HepG2 (cell line): ENCODE data around the gene PXDC1. TPM values are rescaled to one million over a fixed set of nuclear protein-coding genes. Genes with fewer than 3 reads are reported as not detected.
A peak's percentile ranks its signal among the peaks of the same experiment; 100 is the strongest.

ENCODE experiments used
- ATAC-seq: fragments of 200-7000 bp; cut with Tn5 transposase; 3 replicates; pipeline ENCODE4 v1.9.1; 2020; ENCODE audit warnings: mild to moderate bottlenecking, moderate library complexity
- BruUV-seq: library from RNA; stranded (reverse); fragments of 400-500 nt; replicated peaks from 2 replicates; lab custom pipeline; 2021; lab: Mats Ljungman, UMichigan
- CTCF ChIA-PET: fragments of 300-600 bp; formaldehyde crosslinking; extraction: SDS; loops from one replicate; lab custom pipeline; 2021; ENCODE audit warnings: low total read pairs, inconsistent platforms, low intra/inter-chr PET ratio; lab: Yijun Ruan, JAX
- POLR2A ChIA-PET: fragments of 350-600 bp; sonication (Branson Sonifier 250); formaldehyde crosslinking; loops from one replicate; lab custom pipeline; 2020; ENCODE audit warnings: antibody characterized with exemption, inconsistent platforms; lab: Yijun Ruan, JAX
- DNase-seq: peaks from one replicate; pipeline ENCODE4 v3.0.0-alpha.2; 2015; ENCODE audit warnings: low spot score
- FAIRE-seq: peaks from 3 replicates; lab custom pipeline; 2011; peaks lifted over from hg19 to GRCh38; lab: Jason Lieb, UNC
- H2AFZ ChIP-seq: one replicate; pipeline ENCODE4 v1.6.1; 2011; ENCODE audit warnings: low read length, inconsistent platforms
- H3K27ac ChIP-seq: fragments of 300-600 bp; 3 replicates; pipeline ENCODE4 v1.8.0; 2011; ENCODE audit warnings: mixed run types, mild to moderate bottlenecking, mixed read lengths, low read length, inconsistent platforms; ENCODE audit not compliant: insufficient read depth; ENCODE audit errors: extremely low read length
- H3K27me3 ChIP-seq, 2 experiments: fragments of 200-600 bp in 1 of 2; 2 replicates in 1 of 2; 3 replicates in 1 of 2; pipeline versions ENCODE4 v1.6.0 to v1.8.0; 2011; ENCODE audit warnings: low read length in 2 of 2, mild to moderate bottlenecking in 2 of 2, moderate library complexity in 2 of 2, inconsistent platforms in 1 of 2; ENCODE audit not compliant: insufficient read depth in 2 of 2, control insufficient read depth in 1 of 2
- H3K36me3 ChIP-seq, 2 experiments: fragments of 200-600 bp in 1 of 2; replicated peaks in 1 of 2; 2 replicates in 1 of 2; 3 replicates in 1 of 2; pipeline versions ENCODE4 v1.5.1 to v1.8.0; 2011; ENCODE audit warnings: low read length in 2 of 2, inconsistent platforms in 1 of 2; ENCODE audit not compliant: insufficient read depth in 2 of 2, control insufficient read depth in 1 of 2
- H3K4me1 ChIP-seq: 2 replicates; pipeline ENCODE4 v1.5.1; 2012; ENCODE audit warnings: low read length, inconsistent platforms; ENCODE audit not compliant: insufficient read depth
- H3K4me2 ChIP-seq: 2 replicates; pipeline ENCODE4 v1.6.0; 2011; ENCODE audit warnings: low read depth, low read length, inconsistent platforms
- H3K4me3 ChIP-seq, 3 experiments: fragments of 200-600 bp in 1 of 3; sonication (generic), shearing (Covaris generic) in 1 of 3; replicated peaks in 1 of 3; 2 replicates each; pipeline ENCODE4 v1.5.1; 2011 to 2016; ENCODE audit warnings: low read length in 3 of 3, inconsistent platforms in 2 of 3, low read depth in 2 of 3, mild to moderate bottlenecking in 2 of 3, control low read depth in 1 of 3, mixed read lengths in 1 of 3; ENCODE audit not compliant: insufficient read depth in 1 of 3
- H3K79me2 ChIP-seq: one replicate; pipeline ENCODE4 v1.6.1; 2011; ENCODE audit warnings: low read length, inconsistent platforms; ENCODE audit not compliant: insufficient read depth
- H3K9ac ChIP-seq: 2 replicates; pipeline ENCODE4 v1.6.0; 2011; ENCODE audit warnings: mild to moderate bottlenecking, low read depth, low read length, inconsistent platforms; ENCODE audit not compliant: insufficient read depth
- H3K9me3 ChIP-seq: 2 replicates; pipeline ENCODE4 v1.5.1; 2012; ENCODE audit warnings: mild to moderate bottlenecking, low read length
- H4K20me1 ChIP-seq: 2 replicates; pipeline ENCODE4 v1.6.0; 2011; ENCODE audit warnings: inconsistent platforms, mild to moderate bottlenecking, low read length, moderate library complexity; ENCODE audit not compliant: insufficient read depth
- DPF2 ChIP-seq: sonication (generic); formaldehyde crosslinking; IDR thresholded peaks from 2 replicates; pipeline ENCODE4 v1.4.0; 2020; ENCODE audit warnings: mild to moderate bottlenecking, low read depth, missing genetic modification reagents, borderline replicate concordance
- GTF2F1 ChIP-seq: fragments of 150-350 bp; IDR thresholded peaks from 2 replicates; pipeline ENCODE4 v1.6.1; 2014; ENCODE audit warnings: low read length
- HMG20A ChIP-seq: IDR thresholded peaks from 2 replicates; pipeline ENCODE4 v1.6.1; 2016; ENCODE audit warnings: borderline replicate concordance
- NFE2 ChIP-seq: sonication (generic); formaldehyde crosslinking; IDR thresholded peaks from 2 replicates; pipeline ENCODE4 v1.4.0; 2020; ENCODE audit warnings: missing genetic modification reagents
- PRDM10 ChIP-seq: sonication (generic); formaldehyde crosslinking; IDR thresholded peaks from 2 replicates; pipeline ENCODE4 v1.4.0; 2020; ENCODE audit warnings: low read depth, missing genetic modification reagents
- SSRP1 ChIP-seq: IDR thresholded peaks from 2 replicates; pipeline ENCODE4 v1.6.1; 2016; ENCODE audit warnings: control low read depth
- U2AF1 ChIP-seq: fragments of 200-400 bp; formaldehyde crosslinking; optimal IDR thresholded peaks from 2 replicates; pipeline ENCODE3; 2017; ENCODE audit warnings: mild to moderate bottlenecking, low read depth, low read length
- ZMYM3 ChIP-seq: sonication (generic); formaldehyde crosslinking; IDR thresholded peaks from 2 replicates; pipeline ENCODE4 v1.5.1; 2020; ENCODE audit warnings: mild to moderate bottlenecking, missing genetic modification reagents
- ZNF225 ChIP-seq: sonication (generic); formaldehyde crosslinking; IDR thresholded peaks from 2 replicates; pipeline ENCODE4 v1.4.0; 2020; ENCODE audit warnings: mild to moderate bottlenecking, missing genetic modification reagents
- ZNF30 ChIP-seq: sonication (generic); formaldehyde crosslinking; IDR thresholded peaks from 2 replicates; pipeline ENCODE4 v1.5.0; 2020; ENCODE audit warnings: mild to moderate bottlenecking, missing genetic modification reagents
- ZNF337 ChIP-seq: sonication (generic); formaldehyde crosslinking; IDR thresholded peaks from 2 replicates; pipeline ENCODE4 v1.5.1; 2020; ENCODE audit warnings: missing genetic modification reagents, low read depth, mild to moderate bottlenecking, borderline replicate concordance
- ZNF350 ChIP-seq: sonication (generic); formaldehyde crosslinking; IDR thresholded peaks from 2 replicates; pipeline ENCODE4 v1.4.0; 2020; ENCODE audit warnings: mild to moderate bottlenecking, low read depth, missing genetic modification reagents, borderline replicate concordance
- ZNF878 ChIP-seq: sonication (generic); formaldehyde crosslinking; IDR thresholded peaks from 2 replicates; pipeline ENCODE4 v1.8.1; 2023; ENCODE audit warnings: mild to moderate bottlenecking, missing genetic modification reagents, moderate library complexity
- WGBS: methylation state at CpG from one replicate; pipeline ENCODE4 v1.1.6; 2017; ENCODE audit warnings: low lambda C conversion rate; 5-methylcytosine and 5-hydroxymethylcytosine counted together
- in situ Hi-C: cut with HindIII; loops from 2 replicates; pipeline ENCODE4 v1.10.0; 2017; ENCODE audit warnings: low pct_unique_long_range_greater_than_20kb; ENCODE audit not compliant: extremely low pct_ligation_motif_present
- intact Hi-C: fragments of 100-400 bp; cut with micrococcal nuclease; formaldehyde crosslinking; loops from one replicate; pipeline ENCODE4 v1.10.0; 2022; ENCODE audit not compliant: unreplicated experiment
- polyA plus RNA-seq, 8 experiments: library from polyadenylated mRNA; depleted of rRNA in 3 of 8; stranded (reverse) in 7 of 8; unstranded in 1 of 8; fragments of >200 nt; fragmentation: Illumina TruSeq in 4 of 8; extraction: Trizol in 4 of 8; gene quantifications; 2 replicates each; pipeline versions ENCODE4 v1.2.1 to v1.2.3, GENCODE V29; 2011 to 2016; ENCODE audit warnings: low read depth in 4 of 8, missing spikeins in 1 of 8, mixed read lengths in 1 of 8; ENCODE audit not compliant: insufficient read depth in 1 of 8
- total RNA-seq, 5 experiments: library from RNA; depleted of rRNA; stranded (reverse); fragments of >200 nt; fragmentation: Illumina TruSeq; extraction: Trizol; gene quantifications; 2 replicates each; pipeline ENCODE4 v1.2.3, GENCODE V29; 2016; ENCODE audit warnings: low read depth in 1 of 5
- TF ChIP-seq, protein P1 (sequence below): sonication (generic); formaldehyde crosslinking; IDR thresholded peaks from 2 replicates; pipeline ENCODE4 v1.5.0; 2020; ENCODE audit warnings: missing genetic modification reagents, mild to moderate bottlenecking, borderline replicate concordance

Gene PXDC1
- total and polyA plus RNA-seq, 2 of the 13 experiments (the other 11 are each of a cell fraction or from before 2014, with no cell fraction given) = 32.4 to 34.7 TPM

- TF ChIP-seq PRDM10 (CRISPR knock-in tag) = no peak
Observed at GRCh38 chr6:3749067-3749841, 2.3 kb downstream of the PXDC1 start (continued).

- intact Hi-C loops (loop anchor here (1.0 to 2.0 kb wide), 4 partner anchors 40 to 164 kb away; no protein-coding TSS in a partner anchor), in situ Hi-C loops (loop anchor here (5.0 kb wide), 2 partner anchors 79 to 139 kb away; no protein-coding TSS in a partner anchor)
- Histone ChIP-seq H3K4me1 (peaks cover 77% of the 10 kb centered on the region), H4K20me1 (peaks cover 39% of the 10 kb centered on the region), H3K4me3 (peak overlapping the region in 1 of 3 experiments; percentile 81; a peak in 2 of 6 replicates), H3K9ac (peak overlapping the region; percentile 85), H3K79me2 (peaks cover 69% of the 10 kb centered on the region), H3K27me3 (no peaks in the 10 kb centered on the region), H3K36me3 (peaks cover 7 to 20% of the 10 kb centered on the region in 2 experiments; a peak in 3 of 5 replicates), H3K9me3 (no peaks in the 10 kb centered on the region), H2AFZ (no peak overlapping the region), H3K4me2 (peak overlapping the region; percentile 93), H3K27ac (peak overlapping the region; percentile 78)
- BruUV-seq = no TSS peak
- FAIRE-seq (peak; percentile 98), DNase-seq (peak; percentile 85), ATAC-seq (peak; percentile 72)
- WGBS = 30% methylated on average over 11 of the region's 12 CpGs
- ChIA-PET POLR2A (interaction anchor here (0.6 to 3.3 kb wide), 15 partner anchors 8 to 496 kb away, joined by 3 to 37 read pairs (median 6); no protein-coding TSS in a partner anchor), CTCF (interaction anchor here (0.7 to 2.3 kb wide), 11 partner anchors 28 to 260 kb away, joined by 3 to 17 read pairs (median 8); partner anchors contain the start of gene FAM50B)
- TF ChIP-seq NFE2 (CRISPR knock-in tag) = no peak
- TF ChIP-seq HMG20A = no peak; the same call in 1 of the 2 replicates
- no peak for TF ChIP-seq ZNF337
- TF ChIP-seq ZNF878 (CRISPR knock-in tag) = no peak
- TF ChIP-seq, protein P1, sequence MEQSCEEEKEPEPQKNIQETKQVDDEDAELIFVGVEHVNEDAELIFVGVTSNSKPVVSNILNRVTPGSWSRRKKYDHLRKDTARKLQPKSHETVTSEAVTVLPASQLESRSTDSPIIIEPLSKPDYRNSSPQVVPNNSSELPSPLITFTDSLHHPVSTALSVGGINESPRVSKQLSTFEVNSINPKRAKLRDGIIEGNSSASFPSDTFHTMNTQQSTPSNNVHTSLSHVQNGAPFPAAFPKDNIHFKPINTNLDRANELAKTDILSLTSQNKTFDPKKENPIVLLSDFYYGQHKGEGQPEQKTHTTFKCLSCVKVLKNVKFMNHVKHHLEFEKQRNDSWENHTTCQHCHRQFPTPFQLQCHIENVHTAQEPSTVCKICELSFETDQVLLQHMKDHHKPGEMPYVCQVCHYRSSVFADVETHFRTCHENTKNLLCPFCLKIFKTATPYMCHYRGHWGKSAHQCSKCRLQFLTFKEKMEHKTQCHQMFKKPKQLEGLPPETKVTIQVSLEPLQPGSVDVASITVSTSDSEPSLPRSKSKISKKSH = peak; percentile 67; the same call in 1 of the 2 replicates
- TF ChIP-seq ZMYM3 = no peak; the same call in 1 of the 2 replicates
- TF ChIP-seq ZNF30 (CRISPR knock-in tag) = no peak
- TF ChIP-seq DPF2 (CRISPR knock-in tag) = 0 out of 2 replicates have a peak, but pooled peaks have one; percentile 26
- peak; percentile 75 for TF ChIP-seq U2AF1
- peak; percentile 74; the same call in 1 of the 2 replicates for TF ChIP-seq SSRP1 (CRISPR knock-in tag)
- peak; percentile 66; the same call in 1 of the 2 replicates for TF ChIP-seq ZNF350 (CRISPR knock-in tag)
- TF ChIP-seq GTF2F1 = no peak
- no peak for TF ChIP-seq ZNF225
Observed at GRCh38 chr6:3748208-3749066, 3.1 kb downstream of the PXDC1 start.
